OCI-LY1 (cell line): ENCODE data around the gene CYBRD1.

ENCODE experiments used
- CTCF ChIP-seq: fragments of 200-600 bp; sonication (generic), shearing (Covaris generic); IDR thresholded peaks from 2 replicates; pipeline ENCODE4 v1.5.1; 2017; ENCODE audit warnings: mild to moderate bottlenecking, antibody characterized with exemption, low read length, moderate library complexity, mixed read lengths
- EZH2 ChIP-seq: fragments of 200-600 bp; sonication (generic), shearing (Covaris generic); IDR thresholded peaks from 2 replicates; pipeline ENCODE4 v1.8.0; 2017; ENCODE audit warnings: borderline replicate concordance, mixed run types, mild to moderate bottlenecking, antibody characterized with exemption, low read length, moderate library complexity, mixed read lengths

DNA sequence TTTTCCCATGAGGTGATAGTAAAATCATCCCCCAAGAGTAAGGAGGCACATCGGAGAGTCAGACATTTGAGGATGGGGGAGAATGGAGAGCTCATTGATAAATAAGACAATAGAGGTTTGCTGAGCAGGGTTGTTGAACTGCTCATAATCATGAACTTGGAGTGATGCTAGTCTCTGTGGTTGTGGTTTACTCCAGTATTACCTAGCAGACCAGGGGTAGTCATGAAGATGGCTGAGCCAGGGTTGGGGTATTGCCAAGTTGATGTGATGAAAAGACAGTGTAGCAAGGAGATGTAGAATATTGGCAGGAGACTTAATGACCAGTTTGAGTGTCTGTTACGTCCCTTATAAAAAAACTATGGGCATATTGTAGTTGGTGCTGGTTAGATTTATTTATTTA, 25.4 kb downstream of the CYBRD1 start:
- TF ChIP-seq CTCF: no peak
- no peak for TF ChIP-seq EZH2
